Common myeloid progenitor, CD34-positive (primary cell): Measurements from ENCODE around the gene DPYD.

ENCODE experiments used
- CTCF ChIA-PET: fragments of 350-600 bp; sonication (Branson Sonifier 250); formaldehyde crosslinking; loops from one replicate; lab custom pipeline; 2021; ENCODE audit warnings: antibody characterized with exemption; lab: Charles Lee
- POLR2A ChIA-PET: fragments of 350-600 bp; sonication (Branson Sonifier 250); formaldehyde crosslinking; loops from one replicate; lab custom pipeline; 2021; ENCODE audit warnings: antibody characterized with exemption; lab: Charles Lee
- DNase-seq, 3 donors: peaks; one replicate each; pipeline versions ENCODE4 v3.0.0 to v3.0.0-alpha.2; 2013
- H3K27ac ChIP-seq, 2 experiments: 1 replicate in 1 of 2; 2 replicates in 1 of 2; pipeline ENCODE4 v1.7.0; 2013; ENCODE audit warnings: inconsistent platforms in 2 of 2, low read length in 2 of 2, mild to moderate bottlenecking in 2 of 2, low read depth in 1 of 2, moderate library complexity in 1 of 2; ENCODE audit not compliant: severe bottlenecking in 2 of 2, insufficient read depth in 1 of 2, poor library complexity in 1 of 2
- H3K27me3 ChIP-seq, 5 experiments: replicated peaks in 2 of 5; 1 replicate in 3 of 5; 2 replicates in 2 of 5; pipeline versions ENCODE4 v1.6.1 to v1.7.0; 2013; ENCODE audit warnings: low read length in 4 of 5, mild to moderate bottlenecking in 2 of 5, moderate library complexity in 2 of 5, inconsistent platforms in 1 of 5; ENCODE audit not compliant: insufficient read depth in 5 of 5, control insufficient read depth in 4 of 5
- H3K36me3 ChIP-seq, 4 experiments: 1 replicate in 2 of 4; 2 replicates in 2 of 4; pipeline versions ENCODE4 v1.6.1 to v1.7.0; 2013; ENCODE audit warnings: low read length in 3 of 4, control low read depth in 1 of 4, mild to moderate bottlenecking in 1 of 4; ENCODE audit not compliant: control insufficient read depth in 4 of 4, insufficient read depth in 4 of 4
- H3K4me1 ChIP-seq, 4 experiments: 1 replicate in 3 of 4; 2 replicates in 1 of 4; pipeline versions ENCODE4 v1.6.1 to v1.7.1; 2013; ENCODE audit warnings: low read length in 3 of 4, mild to moderate bottlenecking in 3 of 4, control low read depth in 1 of 4, inconsistent platforms in 1 of 4, moderate library complexity in 1 of 4; ENCODE audit not compliant: control insufficient read depth in 4 of 4, insufficient read depth in 4 of 4; ENCODE audit errors: control extremely low read depth in 1 of 4
- H3K4me3 ChIP-seq, 7 experiments: 1 replicate in 4 of 7; 2 replicates in 3 of 7; pipeline versions ENCODE4 v1.5.1 to v1.7.0; 2013; ENCODE audit warnings: mild to moderate bottlenecking in 7 of 7, low read length in 6 of 7, moderate library complexity in 6 of 7, inconsistent platforms in 2 of 7, low read depth in 2 of 7, control low read depth in 1 of 7; ENCODE audit not compliant: insufficient read depth in 4 of 7, control insufficient read depth in 1 of 7; ENCODE audit errors: extremely low read depth in 1 of 7
- H3K9me3 ChIP-seq, 5 experiments: 1 replicate in 4 of 5; 2 replicates in 1 of 5; pipeline versions ENCODE4 v1.6.1 to v1.7.1; 2013; ENCODE audit warnings: low read length in 4 of 5, mild to moderate bottlenecking in 2 of 5, inconsistent platforms in 1 of 5, low read depth in 1 of 5, moderate library complexity in 1 of 5; ENCODE audit not compliant: control insufficient read depth in 4 of 5, insufficient read depth in 2 of 5; ENCODE audit errors: control extremely low read depth in 1 of 5
- WGBS: methylation state at CpG from one replicate; pipeline ENCODE4 v1.1.5; 2013; ENCODE audit not compliant: insufficient coverage; 5-methylcytosine and 5-hydroxymethylcytosine counted together

DPYD gene

GRCh38 chr1:97784661-97785060, 136.2 kb downstream of the DPYD start:
- Histone ChIP-seq H3K27me3 (no peaks in the 10 kb centered on the region), H3K27ac (no peak overlapping the region), H3K36me3 (peaks cover 0 to 3% (median 0%) of the 10 kb centered on the region in 4 experiments), H3K4me1 (no peaks in the 10 kb centered on the region), H3K4me3 (no peak overlapping the region), H3K9me3 (no peaks in the 10 kb centered on the region)
- DNase-seq, result no peak
- POLR2A ChIA-PET, result no interaction called here
- CTCF ChIA-PET, result no interaction called here

- ChIA-PET CTCF (no interaction called here), POLR2A (no interaction called here)
- Histone ChIP-seq H3K27ac (no peak overlapping the region), H3K9me3 (no peaks in the 10 kb centered on the region), H3K36me3 (peaks cover 0 to 3% (median 0%) of the 10 kb centered on the region in 4 experiments), H3K4me3 (no peak overlapping the region), H3K27me3 (no peaks in the 10 kb centered on the region), H3K4me1 (no peaks in the 10 kb centered on the region)
- DNase-seq, result no peak
- 100% methylated on average over 2 of the region's 2 CpGs for WGBS
Measured at GRCh38 chr1:97783751-97784150, 137.1 kb downstream of the DPYD start.

- Histone ChIP-seq H3K4me3 (no peak overlapping the region), H3K9me3 (no peaks in the 10 kb centered on the region), H3K4me1 (no peaks in the 10 kb centered on the region), H3K27ac (no peak overlapping the region), H3K27me3 (no peaks in the 10 kb centered on the region), H3K36me3 (peaks cover 0 to 3% (median 0%) of the 10 kb centered on the region in 4 experiments)
- ChIA-PET POLR2A (no interaction called here), CTCF (interaction anchor here (1.4 kb wide), 1 partner anchor 17 kb away, joined by 3 read pairs; no protein-coding TSS in a partner anchor)
- 100% methylated on average over 2 of the region's 4 CpGs for WGBS
- peak in 1 of 3 donors; percentile 9 for DNase-seq
Measured at GRCh38 chr1:97781762-97782337, 139.0 kb downstream of the DPYD start.

- H3K27me3 ChIP-seq, result no peaks in the 10 kb centered on the region
- no peak for DNase-seq
- no peak overlapping the region for H3K27ac ChIP-seq
- H3K4me3 ChIP-seq, result no peak overlapping the region
- CTCF ChIA-PET, result interaction anchor here (1.4 kb wide), 1 partner anchor 18 kb away, joined by 3 read pairs; no protein-coding TSS in a partner anchor
- H3K9me3 ChIP-seq, result no peaks in the 10 kb centered on the region
- H3K36me3 ChIP-seq, result peaks cover 0 to 5% (median 3%) of the 10 kb centered on the region in 4 experiments
- H3K4me1 ChIP-seq, result no peaks in the 10 kb centered on the region
- 88% methylated on average over 1 of the region's 2 CpGs for WGBS
- POLR2A ChIA-PET, result no interaction called here
Measured at GRCh38 chr1:97780884-97781283, 139.9 kb downstream of the DPYD start.

- no peaks in the 10 kb centered on the region for H3K27me3 ChIP-seq
- H3K36me3 ChIP-seq, result peaks cover 0 to 10% (median 7%) of the 10 kb centered on the region in 4 experiments
- ChIA-PET POLR2A (no interaction called here), CTCF (no interaction called here)
- no peak for DNase-seq
- peaks cover 0 to 7% (median under 1%) of the 10 kb centered on the region in 5 experiments for H3K9me3 ChIP-seq
- no peak overlapping the region for H3K27ac ChIP-seq
- no peaks in the 10 kb centered on the region for H3K4me1 ChIP-seq
- no peak overlapping the region for H3K4me3 ChIP-seq
Measured at GRCh38 chr1:97778718-97779117, 142.1 kb downstream of the DPYD start.

- no peaks in the 10 kb centered on the region for H3K27me3 ChIP-seq
- H3K4me1 ChIP-seq, result no peaks in the 10 kb centered on the region
- H3K9me3 ChIP-seq, result peaks cover 0 to 12% (median 4%) of the 10 kb centered on the region in 5 experiments
- no CpG with 5 or more reads among the region's 2 CpGs for WGBS
- no peak overlapping the region for H3K27ac ChIP-seq
- peaks cover 0 to 12% (median 6%) of the 10 kb centered on the region in 4 experiments for H3K36me3 ChIP-seq
- ChIA-PET CTCF (no interaction called here), POLR2A (no interaction called here)
- DNase-seq, result no peak
- no peak overlapping the region for H3K4me3 ChIP-seq
Measured at GRCh38 chr1:97770376-97770775, 150.5 kb downstream of the DPYD start.

- 100% methylated on average over 3 of the region's 4 CpGs for WGBS
Measured at GRCh38 chr1:97767381-97767780, 153.5 kb downstream of the DPYD start.

More at GRCh38 chr1:97767381-97767780, 153.5 kb downstream of the DPYD start:
- Histone ChIP-seq H3K9me3 (peaks cover 0 to 1% (median 0%) of the 10 kb centered on the region in 5 experiments), H3K4me1 (no peaks in the 10 kb centered on the region), H3K27me3 (no peaks in the 10 kb centered on the region), H3K4me3 (no peak overlapping the region), H3K36me3 (peaks cover 0 to 6% (median 2%) of the 10 kb centered on the region in 4 experiments), H3K27ac (no peak overlapping the region)
- ChIA-PET POLR2A (no interaction called here), CTCF (no interaction called here)
- no peak for DNase-seq
